Liver (tissue), 9 donors: ENCODE measurements around the gene PCYT2. TPM values are rescaled to one million over a fixed set of nuclear protein-coding genes. Genes with fewer than 3 reads are reported as not detected.
A peak's percentile ranks its signal among the peaks of the same experiment; 100 is the strongest.

ENCODE experiments used
- DNase-seq: peaks from one replicate; pipeline ENCODE4 v3.0.0-alpha.2; 2017; ENCODE audit warnings: low spot score
- H3K27ac ChIP-seq, 2 donors: one replicate each; pipeline ENCODE4 v1.7.0; 2013; ENCODE audit warnings: inconsistent platforms in 2 of 2, low read length in 2 of 2, control low read depth in 1 of 2, low read depth in 1 of 2, mild to moderate bottlenecking in 1 of 2
- H3K27me3 ChIP-seq, 4 donors: one replicate each; pipeline versions ENCODE4 v1.6.1 to v1.7.0; 2013; ENCODE audit warnings: low read length in 3 of 4, inconsistent platforms in 1 of 4, mild to moderate bottlenecking in 1 of 4, moderate library complexity in 1 of 4; ENCODE audit not compliant: control insufficient read depth in 4 of 4, insufficient read depth in 4 of 4
- H3K36me3 ChIP-seq, 4 donors: one replicate each; pipeline versions ENCODE4 v1.6.1 to v1.7.0; 2013; ENCODE audit warnings: low read length in 3 of 4, mild to moderate bottlenecking in 3 of 4, low read depth in 1 of 4, moderate library complexity in 1 of 4; ENCODE audit not compliant: control insufficient read depth in 4 of 4, insufficient read depth in 3 of 4
- H3K4me1 ChIP-seq, 4 donors: one replicate each; pipeline versions ENCODE4 v1.6.1 to v1.7.0; 2013; ENCODE audit warnings: low read length in 3 of 4, mild to moderate bottlenecking in 3 of 4, moderate library complexity in 1 of 4; ENCODE audit not compliant: control insufficient read depth in 4 of 4, insufficient read depth in 4 of 4
- H3K4me3 ChIP-seq, 3 donors: one replicate each; pipeline versions ENCODE4 v1.6.1 to v1.7.0; 2013; ENCODE audit warnings: low read length in 3 of 3, control low read depth in 1 of 3, low read depth in 1 of 3, mild to moderate bottlenecking in 1 of 3
- H3K9ac ChIP-seq, 2 donors: one replicate each; pipeline ENCODE4 v1.7.0; 2013; ENCODE audit warnings: low read length in 2 of 2, mild to moderate bottlenecking in 2 of 2, moderate library complexity in 2 of 2, control low read depth in 1 of 2, low read depth in 1 of 2
- H3K9me3 ChIP-seq, 4 donors: one replicate each; pipeline versions ENCODE4 v1.6.1 to v1.7.0; 2013; ENCODE audit warnings: low read length in 3 of 4; ENCODE audit not compliant: control insufficient read depth in 4 of 4
- ATF3 ChIP-seq: IDR thresholded peaks from 2 replicates; pipeline ENCODE4 v1.6.1; 2016; ENCODE audit warnings: antibody characterized with exemption
- EGR1 ChIP-seq, 2 donors: IDR thresholded peaks; 2 replicates each; pipeline ENCODE4 v1.6.1; 2016 to 2018; ENCODE audit warnings: antibody characterized with exemption in 2 of 2, low read depth in 2 of 2
- FOXA1 ChIP-seq: IDR thresholded peaks from 2 replicates; pipeline ENCODE4 v1.6.1; 2016; ENCODE audit warnings: antibody characterized with exemption
- FOXA2 ChIP-seq: IDR thresholded peaks from 2 replicates; pipeline ENCODE4 v1.6.1; 2016; ENCODE audit warnings: antibody characterized with exemption
- GABPA ChIP-seq, 2 donors: IDR thresholded peaks in 1 of 2; conservative IDR thresholded peaks in 1 of 2; 2 replicates each; pipeline ENCODE4 v1.6.1; 2016; ENCODE audit warnings: antibody characterized with exemption in 2 of 2, mild to moderate bottlenecking in 1 of 2, moderate library complexity in 1 of 2
- HNF4A ChIP-seq, 2 donors: conservative IDR thresholded peaks; 2 replicates each; pipeline ENCODE4 v1.6.1; 2016; ENCODE audit warnings: antibody characterized with exemption in 2 of 2, mild to moderate bottlenecking in 2 of 2
- HNF4G ChIP-seq: IDR thresholded peaks from 2 replicates; pipeline ENCODE4 v1.6.1; 2016; ENCODE audit warnings: antibody characterized with exemption
- JUND ChIP-seq, 2 donors: IDR thresholded peaks; 2 replicates each; pipeline ENCODE4 v1.6.1; 2016; ENCODE audit warnings: antibody characterized with exemption in 2 of 2
- NR2F2 ChIP-seq: IDR thresholded peaks from 2 replicates; pipeline ENCODE4 v1.6.1; 2016; ENCODE audit warnings: antibody characterized with exemption
- RAD21 ChIP-seq, 2 donors: IDR thresholded peaks; 2 replicates each; pipeline ENCODE4 v1.6.1; 2016; ENCODE audit warnings: antibody characterized with exemption in 2 of 2, mild to moderate bottlenecking in 2 of 2
- REST ChIP-seq: IDR thresholded peaks from 2 replicates; pipeline ENCODE4 v1.6.1; 2016; ENCODE audit warnings: antibody characterized with exemption, mild to moderate bottlenecking
- RXRA ChIP-seq, 2 donors: IDR thresholded peaks; 2 replicates each; pipeline ENCODE4 v1.6.1; 2017 to 2018; ENCODE audit warnings: antibody characterized with exemption in 2 of 2, mild to moderate bottlenecking in 1 of 2
- SP1 ChIP-seq: IDR thresholded peaks from 2 replicates; pipeline ENCODE4 v1.6.1; 2018; ENCODE audit warnings: antibody characterized with exemption, mild to moderate bottlenecking
- TAF1 ChIP-seq: conservative IDR thresholded peaks from 2 replicates; pipeline ENCODE4 v1.6.1; 2016; ENCODE audit warnings: antibody characterized with exemption, mild to moderate bottlenecking
- YY1 ChIP-seq: IDR thresholded peaks from 2 replicates; pipeline ENCODE4 v1.6.1; 2016; ENCODE audit warnings: antibody characterized with exemption, mild to moderate bottlenecking
- WGBS: extraction: QIAGEN DNeasy Blood & Tissue Kit; methylation state at CpG from one replicate; pipeline ENCODE4 v1.1.7; 2013; 5-methylcytosine and 5-hydroxymethylcytosine counted together
- polyA plus RNA-seq, 2 donors: library from polyadenylated mRNA; stranded (reverse) in 1 of 2; unstranded in 1 of 2; fragments of 200-250 nt in 1 of 2; fragments of >200 nt in 1 of 2; fragmentation: Nextera tagmentation in 1 of 2; extraction: Ambion mirVana in 1 of 2; gene quantifications; one replicate each; pipeline versions ENCODE4 v1.2.1 to v1.2.3, GENCODE V29; 2013 to 2015
- total RNA-seq, 2 donors: library from RNA; depleted of rRNA; stranded (reverse); fragments of >200 nt; gene quantifications; one replicate each; pipeline ENCODE4 v1.2.3, GENCODE V29; 2014
- TF ChIP-seq, protein P1 (sequence below): IDR thresholded peaks from 2 replicates; pipeline ENCODE4 v1.6.1; 2016; ENCODE audit warnings: antibody characterized with exemption
- TF ChIP-seq, protein P2 (sequence below): fragments of 150-350 bp; IDR thresholded peaks from 2 replicates; pipeline ENCODE4 v1.5.1; 2017; ENCODE audit warnings: improper control_type of control experiment, low read depth, low read length; ENCODE audit not compliant: missing input control
- TF ChIP-seq, protein P3 (sequence below): IDR thresholded peaks from 2 replicates; pipeline ENCODE4 v1.6.1; 2016; ENCODE audit warnings: antibody characterized with exemption
- donor health status: healthy.
- donor health status: healthy.
- donor health status: healthy.
- donor health status: healthy.
- donor health status: healthy.

PCYT2 gene
- total and polyA plus RNA-seq, 4 donors: 63.9 to 101 (median 88.4) TPM

DNA sequence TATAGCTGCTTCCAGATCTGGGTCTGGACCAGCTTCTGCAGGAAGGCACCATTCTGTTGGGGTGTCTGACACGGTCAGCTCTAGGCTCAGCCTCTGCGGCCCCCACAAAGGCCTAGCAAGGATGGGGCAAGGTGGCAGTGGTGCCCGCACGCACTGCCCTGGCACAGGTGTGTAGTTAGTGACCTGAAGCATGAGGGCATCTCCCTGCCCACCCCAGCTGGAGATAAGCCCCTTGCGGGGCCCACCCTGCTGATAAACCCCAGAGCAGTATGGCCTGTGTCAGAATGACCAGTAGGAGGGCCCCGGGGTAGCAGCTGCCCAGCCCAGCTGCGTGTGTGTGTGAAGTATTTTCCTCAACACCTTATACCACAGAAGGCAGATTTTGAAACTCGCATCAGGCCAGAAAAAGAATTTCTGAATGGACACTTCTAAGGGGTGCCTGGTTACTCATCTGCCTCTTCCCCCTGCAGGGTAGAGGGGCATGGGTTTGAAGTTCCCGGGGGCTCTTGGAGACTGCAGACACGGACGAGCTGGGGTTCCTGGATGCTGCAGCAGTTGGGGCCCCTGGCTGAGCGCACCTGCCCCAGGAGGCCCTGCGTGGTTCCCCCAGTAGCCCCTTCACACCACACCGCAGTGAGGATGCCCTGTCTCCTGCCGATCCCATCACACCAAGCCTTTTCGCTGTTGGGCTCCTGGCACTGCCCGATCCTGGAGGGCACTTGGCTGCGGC lies 44.6 kb downstream of the PCYT2 start (continued):
- TF ChIP-seq, protein P1, sequence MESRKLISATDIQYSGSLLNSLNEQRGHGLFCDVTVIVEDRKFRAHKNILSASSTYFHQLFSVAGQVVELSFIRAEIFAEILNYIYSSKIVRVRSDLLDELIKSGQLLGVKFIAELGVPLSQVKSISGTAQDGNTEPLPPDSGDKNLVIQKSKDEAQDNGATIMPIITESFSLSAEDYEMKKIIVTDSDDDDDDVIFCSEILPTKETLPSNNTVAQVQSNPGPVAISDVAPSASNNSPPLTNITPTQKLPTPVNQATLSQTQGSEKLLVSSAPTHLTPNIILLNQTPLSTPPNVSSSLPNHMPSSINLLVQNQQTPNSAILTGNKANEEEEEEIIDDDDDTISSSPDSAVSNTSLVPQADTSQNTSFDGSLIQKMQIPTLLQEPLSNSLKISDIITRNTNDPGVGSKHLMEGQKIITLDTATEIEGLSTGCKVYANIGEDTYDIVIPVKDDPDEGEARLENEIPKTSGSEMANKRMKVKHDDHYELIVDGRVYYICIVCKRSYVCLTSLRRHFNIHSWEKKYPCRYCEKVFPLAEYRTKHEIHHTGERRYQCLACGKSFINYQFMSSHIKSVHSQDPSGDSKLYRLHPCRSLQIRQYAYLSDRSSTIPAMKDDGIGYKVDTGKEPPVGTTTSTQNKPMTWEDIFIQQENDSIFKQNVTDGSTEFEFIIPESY: no peak
- TF ChIP-seq YY1 (no peak), EGR1 (IDR thresholded peaks at IDR 0.05; ENCODE audit: low read depth in 2 of 2) (no peak), GABPA (IDR thresholded peaks at IDR 0.05 in 1 of 2, conservative IDR thresholded peaks at IDR 0.05 in 1 of 2) (no peak), HNF4A (conservative IDR thresholded peaks at IDR 0.05) (no peak)
- TF ChIP-seq, protein P2, sequence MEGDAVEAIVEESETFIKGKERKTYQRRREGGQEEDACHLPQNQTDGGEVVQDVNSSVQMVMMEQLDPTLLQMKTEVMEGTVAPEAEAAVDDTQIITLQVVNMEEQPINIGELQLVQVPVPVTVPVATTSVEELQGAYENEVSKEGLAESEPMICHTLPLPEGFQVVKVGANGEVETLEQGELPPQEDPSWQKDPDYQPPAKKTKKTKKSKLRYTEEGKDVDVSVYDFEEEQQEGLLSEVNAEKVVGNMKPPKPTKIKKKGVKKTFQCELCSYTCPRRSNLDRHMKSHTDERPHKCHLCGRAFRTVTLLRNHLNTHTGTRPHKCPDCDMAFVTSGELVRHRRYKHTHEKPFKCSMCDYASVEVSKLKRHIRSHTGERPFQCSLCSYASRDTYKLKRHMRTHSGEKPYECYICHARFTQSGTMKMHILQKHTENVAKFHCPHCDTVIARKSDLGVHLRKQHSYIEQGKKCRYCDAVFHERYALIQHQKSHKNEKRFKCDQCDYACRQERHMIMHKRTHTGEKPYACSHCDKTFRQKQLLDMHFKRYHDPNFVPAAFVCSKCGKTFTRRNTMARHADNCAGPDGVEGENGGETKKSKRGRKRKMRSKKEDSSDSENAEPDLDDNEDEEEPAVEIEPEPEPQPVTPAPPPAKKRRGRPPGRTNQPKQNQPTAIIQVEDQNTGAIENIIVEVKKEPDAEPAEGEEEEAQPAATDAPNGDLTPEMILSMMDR: no peak

GRCh38 chr17:81865733-81866439 lies 45.3 kb downstream of the PCYT2 start:
- peak overlapping the region; percentile 29 to 83 for H3K9ac ChIP-seq
- DNase-seq: no peak
- 40% methylated on average over 18 of the region's 18 CpGs for WGBS
- H3K27ac ChIP-seq: peak overlapping the region; percentile 92 to 95
- H3K4me1 ChIP-seq: peaks cover 20 to 79% (median 58%) of the 10 kb centered on the region in 4 donors
- no peak overlapping the region for H3K4me3 ChIP-seq
- H3K27me3 ChIP-seq: no peaks in the 10 kb centered on the region
- H3K9me3 ChIP-seq: no peaks in the 10 kb centered on the region
- H3K36me3 ChIP-seq: peaks cover 0 to 6% (median 2%) of the 10 kb centered on the region in 4 donors
- peak in 1 of 2 donors; percentile 83 for TF ChIP-seq GABPA (IDR thresholded peaks at IDR 0.05 in 1 of 2, conservative IDR thresholded peaks at IDR 0.05 in 1 of 2)
- TF ChIP-seq, protein P3, sequence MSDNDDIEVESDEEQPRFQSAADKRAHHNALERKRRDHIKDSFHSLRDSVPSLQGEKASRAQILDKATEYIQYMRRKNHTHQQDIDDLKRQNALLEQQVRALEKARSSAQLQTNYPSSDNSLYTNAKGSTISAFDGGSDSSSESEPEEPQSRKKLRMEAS: peak; percentile 99
- TF ChIP-seq, protein P1: peak; percentile 84
- peak; percentile 11 to 77 for TF ChIP-seq EGR1 (IDR thresholded peaks at IDR 0.05; ENCODE audit: low read depth in 2 of 2)
- peak; percentile 55 for TF ChIP-seq FOXA2
- peak; percentile 98 for TF ChIP-seq SP1
- no peak for TF ChIP-seq TAF1
- peak; percentile 77 for TF ChIP-seq REST
- TF ChIP-seq RXRA (IDR thresholded peaks at IDR 0.05): peak; percentile 87 to 97
- TF ChIP-seq HNF4G: peak; percentile 94
- TF ChIP-seq YY1: peak; percentile 64
- peak; percentile 97 to 99 for TF ChIP-seq HNF4A (conservative IDR thresholded peaks at IDR 0.05)
- TF ChIP-seq, protein P2: no peak
- peak; percentile 38 for TF ChIP-seq FOXA1
- peak; percentile 62 to 83 for TF ChIP-seq JUND (IDR thresholded peaks at IDR 0.05)
- TF ChIP-seq ATF3: peak; percentile 74
- TF ChIP-seq NR2F2: peak; percentile 46
- peak; percentile 46 to 55 for TF ChIP-seq RAD21 (IDR thresholded peaks at IDR 0.05)
